ENCODE data around the gene PTBP1.

DNA sequence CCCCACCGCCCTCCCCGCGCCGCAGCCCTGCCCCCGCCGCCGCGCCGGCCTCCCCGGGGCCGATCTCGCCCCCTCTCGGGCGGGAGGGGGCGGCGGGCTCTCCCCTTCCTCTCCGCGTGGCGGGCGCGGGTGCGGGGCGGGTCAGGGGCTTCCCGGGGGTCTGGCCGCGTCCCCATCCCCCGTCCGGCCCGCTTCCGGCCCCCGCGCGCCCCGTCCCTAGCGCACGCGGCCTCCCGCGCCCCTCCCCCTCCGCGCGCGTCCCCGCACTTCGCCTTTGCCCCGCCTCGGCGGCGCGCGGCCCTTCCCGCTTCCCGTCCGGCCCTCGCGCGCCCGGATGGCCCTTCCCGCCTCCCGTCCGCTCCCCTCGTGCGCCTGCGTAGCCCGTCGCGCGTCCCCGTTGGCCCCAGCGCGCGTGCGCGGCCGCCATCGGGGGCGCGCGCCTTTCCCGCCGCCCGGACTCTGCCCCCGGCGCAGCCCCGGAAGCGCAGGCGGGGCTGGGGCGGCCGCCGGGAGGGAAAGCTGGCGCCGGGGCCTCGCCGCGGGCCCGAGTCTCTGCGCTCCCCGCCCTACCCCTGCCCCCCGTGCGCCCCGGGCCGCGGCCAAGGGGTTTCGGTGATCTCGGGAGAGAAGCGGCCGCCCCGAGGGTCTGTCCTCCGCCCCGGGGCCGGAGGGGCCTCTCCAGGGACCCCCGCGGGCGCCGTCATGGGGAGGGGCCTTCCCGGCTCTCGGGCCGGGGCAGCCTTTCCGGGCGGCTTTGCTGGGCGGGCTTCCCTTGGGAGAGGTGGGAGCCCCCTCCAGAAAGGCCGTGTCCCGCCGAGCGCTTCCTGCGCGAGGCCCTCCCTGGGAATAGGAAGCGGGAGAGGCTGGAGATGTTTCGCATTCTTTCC is 519 bp downstream of the PTBP1 start:
- TF ChIP-seq TEAD4 (IDR thresholded peaks at IDR 0.05) (no peak), EP300 (IDR thresholded peaks at IDR 0.05; ENCODE audit: borderline replicate concordance) (no peak), TCF12 (IDR thresholded peaks at IDR 0.05; ENCODE audit: low read depth) (no peak)
- TF ChIP-seq, protein P1, sequence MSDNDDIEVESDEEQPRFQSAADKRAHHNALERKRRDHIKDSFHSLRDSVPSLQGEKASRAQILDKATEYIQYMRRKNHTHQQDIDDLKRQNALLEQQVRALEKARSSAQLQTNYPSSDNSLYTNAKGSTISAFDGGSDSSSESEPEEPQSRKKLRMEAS (IDR thresholded peaks at IDR 0.05), result peak; percentile 77; the same call in 1 of the 2 replicates
